Suprapubic skin (tissue), 3 donors: ENCODE measurements around the gene CABLES1.

Source experiments
- POLR2A ChIP-seq, 2 donors: fragments of 450-650 bp; IDR thresholded peaks; one replicate each; pipeline ENCODE4 v1.6.1; 2017; ENCODE audit warnings: antibody characterized with exemption in 2 of 2, mild to moderate bottlenecking in 2 of 2, moderate library complexity in 2 of 2
- TF ChIP-seq, protein P1 (sequence below), 2 donors: fragments of 200-600 bp in 1 of 2; fragments of 450-650 bp in 1 of 2; sonication (generic) in 1 of 2; IDR thresholded peaks; one replicate each; pipeline ENCODE4 v1.5.1; 2016 to 2019; ENCODE audit warnings: antibody characterized with exemption in 2 of 2, mild to moderate bottlenecking in 1 of 2, moderate library complexity in 1 of 2

DNA sequence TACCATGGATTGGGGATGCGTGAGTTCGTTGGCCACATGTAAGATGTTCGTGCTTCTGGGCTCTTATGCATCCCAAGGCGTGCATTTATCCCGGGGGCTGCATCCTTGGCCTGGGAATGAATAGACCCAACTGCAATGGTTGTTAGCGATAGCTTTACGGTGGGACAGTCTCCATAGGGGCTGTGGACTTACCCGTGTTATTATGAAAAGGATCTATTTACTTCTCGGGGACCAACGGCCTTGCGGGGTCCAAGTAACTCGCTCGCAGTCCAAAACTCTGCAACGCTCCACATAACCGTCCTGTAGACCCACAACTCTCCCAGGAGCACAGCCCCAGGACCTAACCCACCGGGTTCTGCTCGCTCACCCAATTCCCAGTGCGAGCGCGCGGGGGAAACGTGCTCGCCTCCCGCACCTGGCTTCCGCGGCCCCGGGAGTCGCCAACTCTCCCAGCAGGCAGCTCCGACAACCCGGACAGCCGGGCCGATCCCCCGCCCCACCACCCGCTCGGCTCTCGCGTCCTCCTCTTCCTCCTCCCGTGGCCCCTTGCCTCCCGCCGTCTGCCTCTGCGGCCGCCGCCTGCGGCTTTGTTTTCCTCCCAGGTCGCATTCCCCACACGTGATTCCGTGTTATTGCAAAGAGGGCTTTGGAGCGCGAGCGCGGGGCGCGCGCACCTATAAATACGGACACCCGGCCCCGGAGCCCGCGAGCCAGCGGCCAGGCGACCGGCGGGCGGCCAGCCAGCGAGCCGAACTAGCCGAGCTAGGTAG lies at the start of gene CABLES1:
- TF ChIP-seq, protein P1, sequence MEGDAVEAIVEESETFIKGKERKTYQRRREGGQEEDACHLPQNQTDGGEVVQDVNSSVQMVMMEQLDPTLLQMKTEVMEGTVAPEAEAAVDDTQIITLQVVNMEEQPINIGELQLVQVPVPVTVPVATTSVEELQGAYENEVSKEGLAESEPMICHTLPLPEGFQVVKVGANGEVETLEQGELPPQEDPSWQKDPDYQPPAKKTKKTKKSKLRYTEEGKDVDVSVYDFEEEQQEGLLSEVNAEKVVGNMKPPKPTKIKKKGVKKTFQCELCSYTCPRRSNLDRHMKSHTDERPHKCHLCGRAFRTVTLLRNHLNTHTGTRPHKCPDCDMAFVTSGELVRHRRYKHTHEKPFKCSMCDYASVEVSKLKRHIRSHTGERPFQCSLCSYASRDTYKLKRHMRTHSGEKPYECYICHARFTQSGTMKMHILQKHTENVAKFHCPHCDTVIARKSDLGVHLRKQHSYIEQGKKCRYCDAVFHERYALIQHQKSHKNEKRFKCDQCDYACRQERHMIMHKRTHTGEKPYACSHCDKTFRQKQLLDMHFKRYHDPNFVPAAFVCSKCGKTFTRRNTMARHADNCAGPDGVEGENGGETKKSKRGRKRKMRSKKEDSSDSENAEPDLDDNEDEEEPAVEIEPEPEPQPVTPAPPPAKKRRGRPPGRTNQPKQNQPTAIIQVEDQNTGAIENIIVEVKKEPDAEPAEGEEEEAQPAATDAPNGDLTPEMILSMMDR (IDR thresholded peaks at IDR 0.05): no peak
- peak in 1 of 2 donors; percentile 34 for TF ChIP-seq POLR2A (IDR thresholded peaks at IDR 0.05)
